ENCODE data around the gene ZIK1. TPM values are rescaled to one million over a fixed set of nuclear protein-coding genes. Genes with fewer than 3 reads are reported as not detected.

Gene ZIK1
- polyA plus RNA-seq, 3 donors, result 0.51 to 1.1 (median 1.0) TPM

GRCh38 chr19:57611113-57611512 is 27.2 kb downstream of the ZIK1 start:
- Histone ChIP-seq H3K27ac (ENCODE audit: low read depth in 1 of 2, low read length in 2 of 2) (no peak overlapping the region), H3K4me1 (ENCODE audit: control insufficient read depth in 1 of 2, insufficient read depth in 2 of 2, low read length in 2 of 2) (peaks cover 12 to 15% of the 10 kb centered on the region in 2 donors), H4K20me1 (ENCODE audit: insufficient read depth, low read length) (no peaks in the 10 kb centered on the region), H2AFZ (ENCODE audit: insufficient read depth, low read depth, low read length, poor library complexity, severe bottlenecking) (no peak overlapping the region), H3K9me3 (replicated peaks in 1 of 2; ENCODE audit: control insufficient read depth in 1 of 2, insufficient read depth in 1 of 2, low read length in 2 of 2) (peaks cover 71 to 78% of the 10 kb centered on the region in 2 donors), H3K4me2 (replicated peaks; ENCODE audit: extremely low read depth, low read length, poor library complexity, severe bottlenecking) (no peak overlapping the region), H3K4me3 (replicated peaks in 1 of 3; ENCODE audit: low read depth in 2 of 3, low read length in 3 of 3) (no peak overlapping the region), H3K79me2 (ENCODE audit: insufficient read depth, low read length) (peaks cover 21% of the 10 kb centered on the region), H3K36me3 (replicated peaks in 1 of 2; ENCODE audit: control insufficient read depth in 1 of 2, insufficient read depth in 2 of 2, low read length in 2 of 2) (peaks cover 8 to 35% of the 10 kb centered on the region in 2 donors), H3K9ac (ENCODE audit: insufficient read depth, low read length, poor library complexity, severe bottlenecking) (no peak overlapping the region), H3K27me3 (ENCODE audit: control insufficient read depth in 2 of 2, insufficient read depth in 2 of 2, low read length in 2 of 2) (no peaks in the 10 kb centered on the region)
- TF ChIP-seq CTCF (IDR thresholded peaks at IDR 0.05), result no peak
- intact Hi-C loops (cut with micrococcal nuclease), result no loop called here
- Mint-ChIP-seq H3K27me3 (ENCODE audit: low read depth in 3 of 3) (peaks cover 0 to 8% (median 2%) of the 10 kb centered on the region in 3 donors), H3K27ac (no peak overlapping the region), H3K9me3 (peaks cover 52 to 88% (median 77%) of the 10 kb centered on the region in 7 donors), H3K4me1 (peaks cover 12% of the 10 kb centered on the region), H3K4me3 (no peak overlapping the region), H3K36me3 (peaks cover 29 to 34% of the 10 kb centered on the region in 2 donors)
- DNase-seq, result no peak
- WGBS (ENCODE audit: insufficient coverage), result no CpG with 5 or more reads among the region's 4 CpGs

GRCh38 chr19:57613941-57614743 is 30.2 kb downstream of the ZIK1 start, which contains the start of gene ZNF134:
Gene ZNF134, plus strand, starts transcription at chr19:57614242. Its CDS starts 5,227 bp downstream, at chr19:57619469.
- H3K4me2 ChIP-seq (replicated peaks; ENCODE audit: extremely low read depth, low read length, poor library complexity, severe bottlenecking), result peak within 1 kb of the TSS; percentile 99
- peaks cover 12 to 15% of the 10 kb centered on the region in 2 donors for H3K4me1 ChIP-seq (ENCODE audit: control insufficient read depth in 1 of 2, insufficient read depth in 2 of 2, low read length in 2 of 2)
- no peak for TF ChIP-seq CTCF (IDR thresholded peaks at IDR 0.05)
- peak within 1 kb of the TSS in 1 of 2 donors; percentile 88 for H3K27ac ChIP-seq (ENCODE audit: low read depth in 1 of 2, low read length in 2 of 2)
- Mint-ChIP-seq H3K4me1 (peaks cover 12% of the 10 kb centered on the region), H3K36me3 (peaks cover 42 to 46% of the 10 kb centered on the region in 2 donors), H3K9me3 (peaks cover 59 to 89% (median 76%) of the 10 kb centered on the region in 7 donors), H3K4me3 (peak within 1 kb of the TSS; percentile 84 to 97), H3K27ac (peak within 1 kb of the TSS; percentile 10 to 86 (median 41)), H3K27me3 (ENCODE audit: low read depth in 3 of 3) (peaks cover 0 to 5% (median 2%) of the 10 kb centered on the region in 3 donors)
- peak within 1 kb of the TSS; percentile 97 for H2AFZ ChIP-seq (ENCODE audit: insufficient read depth, low read depth, low read length, poor library complexity, severe bottlenecking)
- H3K36me3 ChIP-seq (replicated peaks in 1 of 2; ENCODE audit: control insufficient read depth in 1 of 2, insufficient read depth in 2 of 2, low read length in 2 of 2), result peaks cover 25 to 40% of the 10 kb centered on the region in 2 donors
- DNase-seq, result peak; percentile 85 to 90 (median 90)
- WGBS (ENCODE audit: insufficient coverage), result 2% methylated on average over 64 of the region's 64 CpGs
- peak within 1 kb of the TSS; percentile 91 for H3K9ac ChIP-seq (ENCODE audit: insufficient read depth, low read length, poor library complexity, severe bottlenecking)
- H3K27me3 ChIP-seq (ENCODE audit: control insufficient read depth in 2 of 2, insufficient read depth in 2 of 2, low read length in 2 of 2), result no peaks in the 10 kb centered on the region
- no peaks in the 10 kb centered on the region for H4K20me1 ChIP-seq (ENCODE audit: insufficient read depth, low read length)
- peak within 1 kb of the TSS; percentile 73 to 97 (median 89) for H3K4me3 ChIP-seq (replicated peaks in 1 of 3; ENCODE audit: low read depth in 2 of 3, low read length in 3 of 3)
- intact Hi-C loops (cut with micrococcal nuclease), result no loop called here
- peaks cover 71 to 78% of the 10 kb centered on the region in 2 donors for H3K9me3 ChIP-seq (replicated peaks in 1 of 2; ENCODE audit: control insufficient read depth in 1 of 2, insufficient read depth in 1 of 2, low read length in 2 of 2)
- peaks cover 43% of the 10 kb centered on the region for H3K79me2 ChIP-seq (ENCODE audit: insufficient read depth, low read length)

All from CD14-positive monocyte (primary cell).